IPS DF 19.7 (cell line): Measurements from ENCODE around the gene VAV1.

Experiments
- DNase-seq: peaks from one replicate; pipeline ENCODE4 v3.0.0-alpha.2; 2013; ENCODE audit warnings: low read depth, low spot score

Gene VAV1

GRCh38 chr19:6888967-6889366, 116.5 kb downstream of the VAV1 start:
- no peak for DNase-seq

- DNase-seq = no peak
Observed at GRCh38 chr19:6890401-6890913, 117.9 kb downstream of the VAV1 start.

GRCh38 chr19:6890938-6891337, 118.4 kb downstream of the VAV1 start:
- no peak for DNase-seq

DNA sequence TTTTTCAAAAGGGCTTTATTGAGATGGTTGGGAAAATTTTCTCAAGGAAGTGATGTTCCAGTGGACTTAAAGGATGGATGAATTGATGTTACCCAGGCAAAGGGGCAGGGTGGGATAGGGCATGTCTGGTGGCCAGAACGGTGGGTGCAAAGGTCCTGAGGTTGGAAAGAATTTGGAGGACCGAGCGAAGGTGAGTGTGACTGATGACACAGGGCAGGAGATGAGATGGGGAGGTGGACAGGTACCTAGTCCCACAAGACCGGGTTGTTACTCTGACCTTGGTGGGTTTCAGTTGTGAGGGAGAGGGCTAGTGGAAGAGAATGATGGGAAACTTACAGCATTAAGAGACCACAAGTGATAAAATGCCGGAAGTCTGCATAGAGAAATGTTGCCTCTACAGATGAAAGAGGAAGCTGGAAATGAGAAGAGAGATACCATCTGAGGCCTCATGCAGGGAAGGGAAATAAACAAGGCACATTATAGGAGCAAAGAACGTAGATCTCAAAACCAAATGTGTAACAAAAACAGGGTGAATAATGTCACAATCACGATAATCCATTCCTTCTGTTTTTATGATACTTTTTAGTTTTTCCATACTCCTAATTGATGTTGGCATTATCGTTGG, 119.4 kb downstream of the VAV1 start:
- no peak for DNase-seq

- DNase-seq = no peak
Observed at GRCh38 chr19:6894313-6894712, 121.8 kb downstream of the VAV1 start.

- DNase-seq = no peak
Observed at GRCh38 chr19:6903446-6903845, 130.9 kb downstream of the VAV1 start.

DNA sequence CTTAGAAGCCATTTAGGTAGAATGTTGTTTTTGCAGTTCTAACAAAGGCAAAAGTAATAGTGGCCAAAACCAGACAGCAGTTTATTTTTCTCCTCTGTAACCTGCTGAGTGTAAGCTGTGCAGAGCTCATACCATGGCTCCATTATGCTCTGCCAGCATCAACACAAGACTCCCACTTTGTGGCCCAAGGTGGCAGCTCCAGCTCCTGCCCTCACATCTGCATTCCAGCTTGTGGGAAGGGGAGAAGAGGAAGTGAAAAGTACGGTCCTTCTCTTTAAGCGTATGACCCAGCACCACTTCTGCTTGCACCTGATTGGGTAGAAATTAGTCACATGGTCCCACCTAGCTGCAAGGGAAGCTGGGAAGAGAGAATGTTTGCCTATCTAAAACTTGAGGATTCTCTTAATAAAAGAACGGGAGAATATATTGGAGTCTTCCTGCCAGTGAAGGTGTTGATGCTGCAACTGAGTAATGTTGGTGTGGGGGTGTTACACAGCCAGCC, 134.1 kb downstream of the VAV1 start:
- DNase-seq = no peak
